ENCODE data around the gene COL4A2.
"Not testable (repeated sequence)": the region's sequence is repeated elsewhere in the genome, so short reads cannot be mapped to it uniquely, and the experiment has no call there.

The COL4A2 gene

GRCh38 chr13:110393761-110394160, 86.7 kb downstream of the COL4A2 start:
- H3K4me3 ChIP-seq (ENCODE audit: control insufficient read depth, low read depth, low read length), result no peak overlapping the region
- DNase-seq (ENCODE audit: low read depth), result no peak
- TF ChIP-seq, protein P1, sequence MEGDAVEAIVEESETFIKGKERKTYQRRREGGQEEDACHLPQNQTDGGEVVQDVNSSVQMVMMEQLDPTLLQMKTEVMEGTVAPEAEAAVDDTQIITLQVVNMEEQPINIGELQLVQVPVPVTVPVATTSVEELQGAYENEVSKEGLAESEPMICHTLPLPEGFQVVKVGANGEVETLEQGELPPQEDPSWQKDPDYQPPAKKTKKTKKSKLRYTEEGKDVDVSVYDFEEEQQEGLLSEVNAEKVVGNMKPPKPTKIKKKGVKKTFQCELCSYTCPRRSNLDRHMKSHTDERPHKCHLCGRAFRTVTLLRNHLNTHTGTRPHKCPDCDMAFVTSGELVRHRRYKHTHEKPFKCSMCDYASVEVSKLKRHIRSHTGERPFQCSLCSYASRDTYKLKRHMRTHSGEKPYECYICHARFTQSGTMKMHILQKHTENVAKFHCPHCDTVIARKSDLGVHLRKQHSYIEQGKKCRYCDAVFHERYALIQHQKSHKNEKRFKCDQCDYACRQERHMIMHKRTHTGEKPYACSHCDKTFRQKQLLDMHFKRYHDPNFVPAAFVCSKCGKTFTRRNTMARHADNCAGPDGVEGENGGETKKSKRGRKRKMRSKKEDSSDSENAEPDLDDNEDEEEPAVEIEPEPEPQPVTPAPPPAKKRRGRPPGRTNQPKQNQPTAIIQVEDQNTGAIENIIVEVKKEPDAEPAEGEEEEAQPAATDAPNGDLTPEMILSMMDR (IDR thresholded peaks at IDR 0.05; ENCODE audit: control insufficient read depth, insufficient read depth, low read depth, low read length, missing control alignments), result no peak

- TF ChIP-seq, protein P1 (IDR thresholded peaks at IDR 0.05; ENCODE audit: control insufficient read depth, insufficient read depth, low read depth, low read length, missing control alignments), result no peak
- no peak for DNase-seq (ENCODE audit: low read depth)
- H3K4me3 ChIP-seq (ENCODE audit: control insufficient read depth, low read depth, low read length), result no peak overlapping the region
Observed at GRCh38 chr13:110394371-110394841, 87.3 kb downstream of the COL4A2 start.

DNA sequence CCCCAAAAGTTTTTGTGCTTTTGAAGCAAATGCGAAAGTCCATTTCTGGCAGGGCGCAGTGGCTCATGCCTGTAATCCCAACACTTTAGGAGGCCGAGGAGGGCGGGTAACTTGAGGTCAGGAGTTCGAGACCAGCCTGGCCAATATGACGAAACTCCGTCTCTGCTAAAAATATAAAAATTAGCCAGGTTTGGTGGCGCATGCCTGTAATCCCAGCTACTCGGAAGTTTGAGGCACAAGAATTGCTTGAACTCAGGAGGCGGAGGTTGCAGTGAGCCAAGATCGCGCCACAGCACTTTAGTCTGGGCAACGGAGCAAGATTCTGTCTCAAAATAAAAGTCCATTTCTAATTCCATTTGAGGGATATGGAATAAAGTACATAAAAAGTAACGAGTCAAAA, 88.5 kb downstream of the COL4A2 start:
- DNase-seq (ENCODE audit: low read depth); H3K4me3 ChIP-seq (ENCODE audit: control insufficient read depth, low read depth, low read length): not testable (repeated sequence)

GRCh38 chr13:110396476-110396875, 89.4 kb downstream of the COL4A2 start:
- DNase-seq (ENCODE audit: low read depth), result no peak
- H3K4me3 ChIP-seq (ENCODE audit: control insufficient read depth, low read depth, low read length), result no peak overlapping the region
- TF ChIP-seq, protein P1 (IDR thresholded peaks at IDR 0.05; ENCODE audit: control insufficient read depth, insufficient read depth, low read depth, low read length, missing control alignments), result no peak

DNA sequence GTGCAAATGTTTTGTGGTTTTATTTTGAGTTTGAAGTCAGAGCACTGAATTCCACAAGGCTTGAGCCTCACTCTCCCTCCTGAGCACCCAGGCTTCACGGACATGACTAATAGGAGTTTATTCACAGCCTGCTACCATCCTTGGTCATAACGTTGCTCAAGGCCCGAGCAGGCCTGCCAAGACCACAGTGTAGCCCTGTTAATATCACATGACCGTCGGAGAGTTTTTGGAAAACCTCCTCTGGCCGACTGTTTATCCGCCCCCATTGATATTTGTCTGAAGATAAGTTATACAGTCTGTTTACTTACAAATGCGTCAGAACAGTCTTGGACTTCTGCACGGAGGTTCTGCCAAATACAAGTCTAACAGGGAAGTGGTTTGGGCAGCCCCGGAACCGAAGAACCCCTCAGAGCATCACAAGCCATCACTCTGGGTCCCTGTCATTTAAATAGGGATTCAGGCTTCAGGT, 89.9 kb downstream of the COL4A2 start:
- H3K4me3 ChIP-seq (ENCODE audit: control insufficient read depth, low read depth, low read length), result peak overlapping the region; percentile 29
- DNase-seq (ENCODE audit: low read depth), result peak; percentile 100

DNA sequence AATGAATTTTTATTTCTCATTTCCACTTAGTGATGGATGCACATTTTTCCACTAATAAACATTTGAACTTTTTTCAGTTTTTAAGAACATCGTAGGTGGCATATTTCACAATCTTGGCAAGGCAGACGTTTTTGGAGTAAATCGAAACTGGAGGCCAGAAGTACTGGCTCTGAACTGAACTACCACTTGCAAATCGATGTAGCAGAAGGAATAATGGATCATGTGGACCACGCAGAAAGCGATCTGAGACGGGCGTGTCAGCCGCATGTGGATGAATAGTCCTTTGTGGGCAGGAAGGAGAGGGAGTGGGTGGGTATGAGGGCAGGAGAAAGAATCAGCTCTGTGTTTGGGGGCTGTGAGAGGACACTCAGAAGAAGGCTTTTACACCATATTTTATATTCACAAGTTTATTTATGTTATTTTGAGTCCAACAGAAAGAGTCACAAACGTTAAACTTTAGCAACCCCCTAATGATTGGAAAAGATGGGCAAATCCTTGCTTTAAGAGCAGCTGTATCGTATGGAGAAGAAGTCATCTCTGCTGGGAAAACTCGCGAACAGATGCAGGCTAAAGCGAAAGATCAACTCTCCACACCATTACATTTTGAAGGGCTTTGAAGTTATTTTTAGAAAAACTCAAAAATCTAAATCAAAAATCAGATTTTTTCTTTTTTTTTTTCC, 90.5 kb downstream of the COL4A2 start:
- no peak for DNase-seq (ENCODE audit: low read depth)
- H3K4me3 ChIP-seq (ENCODE audit: control insufficient read depth, low read depth, low read length), result peak overlapping the region; percentile 29
- TF ChIP-seq, protein P1 (IDR thresholded peaks at IDR 0.05; ENCODE audit: control insufficient read depth, insufficient read depth, low read depth, low read length, missing control alignments), result no peak

More for the DNA sequence above, 89.9 kb downstream of the COL4A2 start:
- TF ChIP-seq, protein P1 (IDR thresholded peaks at IDR 0.05; ENCODE audit: control insufficient read depth, insufficient read depth, low read depth, low read length, missing control alignments), result no peak

All from AG09309 (cell line).